Measurements from ENCODE around the gene ACTG2. TPM values are rescaled to one million over a fixed set of nuclear protein-coding genes. Genes with fewer than 3 reads are reported as not detected.
"Not testable (repeated sequence)": the region's sequence is repeated elsewhere in the genome, so short reads cannot be mapped to it uniquely, and the experiment has no call there.

The ACTG2 gene
- total RNA-seq (2014; rRNA removed; shearing (Covaris generic)), result 2.0 and 2.9 TPM in 2 replicates

DNA sequence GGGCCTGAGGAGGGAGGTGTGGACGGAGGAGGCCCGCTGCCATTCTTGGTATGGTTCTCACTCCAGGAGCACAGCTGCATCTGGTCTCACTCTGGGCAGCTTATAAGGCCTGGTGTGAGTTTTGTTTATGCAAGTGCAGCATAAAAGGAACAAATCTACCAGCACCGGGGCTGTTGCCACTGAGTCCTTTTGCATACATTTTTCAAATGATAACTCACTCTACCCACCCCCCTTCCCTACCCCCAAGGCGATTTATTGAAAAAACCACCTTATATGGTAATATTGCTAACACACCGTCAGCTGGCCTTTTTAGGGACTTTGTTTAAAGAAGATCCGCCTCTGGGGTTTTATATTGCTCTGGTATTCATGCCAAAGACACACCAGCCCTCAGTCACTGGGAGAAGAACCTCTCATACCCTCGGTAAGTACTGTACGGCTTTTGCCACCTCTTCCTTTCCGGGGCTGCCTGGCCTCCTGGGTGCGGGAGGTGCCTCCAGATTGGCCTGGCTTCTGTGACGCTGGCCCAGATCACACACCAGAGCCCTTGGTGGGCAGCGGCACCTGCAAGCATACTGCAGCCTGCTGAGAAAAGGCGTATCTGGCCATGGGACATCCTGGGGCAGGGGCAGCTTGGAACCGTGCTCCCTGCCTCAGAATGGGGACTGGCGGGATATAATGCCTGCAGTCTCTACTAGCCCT is at the start of gene ACTG2:
ACTG2 (plus strand) TSS at position 378 of the 699 bp plus-strand sequence. CDS start 8,304 bp downstream, outside the sequence.
- peak; percentile 24 for DNase-seq (ENCODE audit: low read depth)

DNA sequence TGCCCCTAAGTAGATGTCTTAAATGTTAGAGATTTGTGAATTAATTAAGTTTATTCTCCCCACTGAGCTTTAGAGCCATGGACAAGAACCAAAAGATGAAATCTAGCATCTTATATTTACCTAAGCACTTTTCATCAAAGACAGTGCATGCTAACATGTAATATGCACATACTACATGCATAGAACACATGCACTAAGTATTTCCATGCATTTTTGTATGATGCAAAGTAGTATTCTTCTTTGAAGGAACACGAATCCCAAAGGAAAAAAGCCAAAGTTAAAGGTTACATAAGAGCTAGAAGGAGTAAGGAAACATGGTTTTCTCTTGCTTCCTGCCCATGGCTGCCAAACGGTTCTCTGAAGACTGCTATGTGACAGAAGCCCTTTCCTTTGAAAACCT is 48.7 kb upstream of the ACTG2 start:
- DNase-seq (ENCODE audit: low read depth), result no peak

DNA sequence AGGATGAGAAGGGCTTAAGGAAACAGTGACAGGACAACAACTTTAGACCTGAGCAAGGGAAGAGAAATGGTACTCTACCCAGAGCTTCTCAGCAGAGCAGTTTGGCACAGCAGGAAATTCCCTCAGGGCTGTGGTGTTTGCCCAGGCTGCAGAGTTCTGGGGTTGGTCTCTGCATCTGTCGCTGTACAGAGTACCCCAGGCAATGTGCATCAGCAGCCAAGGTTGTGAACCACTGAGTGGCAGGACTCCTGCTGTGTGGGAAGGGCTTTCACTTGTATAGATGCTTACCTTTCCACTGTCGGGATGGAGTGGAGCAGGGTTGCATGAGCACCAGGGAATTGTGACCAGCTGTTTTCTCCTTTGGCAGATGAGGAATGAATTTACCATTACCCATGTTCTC is 42.8 kb upstream of the ACTG2 start:
- no peak for DNase-seq (ENCODE audit: low read depth)

DNA sequence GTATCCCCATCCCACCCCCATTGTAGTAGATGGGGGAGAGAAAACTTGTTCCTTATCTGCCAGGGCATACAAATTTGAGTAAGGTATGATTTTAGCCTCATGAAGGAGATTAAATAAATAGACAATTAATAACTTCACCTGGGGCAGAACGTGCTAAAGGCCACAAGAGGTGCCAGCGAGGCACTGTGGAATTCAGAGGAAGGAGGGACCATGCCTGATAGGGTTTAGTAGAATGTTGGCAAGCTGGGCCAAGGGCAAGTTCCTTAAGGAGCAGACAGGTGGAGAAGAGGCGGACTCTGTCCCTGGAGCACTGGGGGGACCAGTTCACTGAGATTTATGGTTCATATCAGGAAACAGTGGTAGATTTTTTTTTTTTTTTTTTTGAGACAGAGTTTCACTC is 41.5 kb upstream of the ACTG2 start:
- no peak for DNase-seq (ENCODE audit: low read depth)

DNA sequence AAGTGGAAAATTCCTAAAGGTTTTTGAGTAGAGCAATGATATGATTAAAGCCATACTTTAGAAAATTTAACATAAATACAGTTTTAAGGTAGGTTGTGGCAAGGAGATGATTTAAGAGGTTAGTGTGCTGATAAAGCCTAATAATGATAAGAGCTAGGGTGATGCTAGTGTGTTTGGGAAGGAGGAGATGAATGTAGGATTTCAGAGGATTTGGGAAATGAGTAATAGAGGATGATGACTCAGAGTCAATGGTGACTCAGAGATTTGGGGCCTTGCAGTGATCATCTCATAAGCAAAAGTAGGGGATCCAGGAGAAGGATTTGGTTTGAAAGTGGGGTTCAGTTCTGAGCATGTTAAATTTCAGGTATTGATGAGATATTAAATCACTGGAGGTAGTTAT is 40.8 kb upstream of the ACTG2 start:
- DNase-seq (ENCODE audit: low read depth), result peak; percentile 83

DNA sequence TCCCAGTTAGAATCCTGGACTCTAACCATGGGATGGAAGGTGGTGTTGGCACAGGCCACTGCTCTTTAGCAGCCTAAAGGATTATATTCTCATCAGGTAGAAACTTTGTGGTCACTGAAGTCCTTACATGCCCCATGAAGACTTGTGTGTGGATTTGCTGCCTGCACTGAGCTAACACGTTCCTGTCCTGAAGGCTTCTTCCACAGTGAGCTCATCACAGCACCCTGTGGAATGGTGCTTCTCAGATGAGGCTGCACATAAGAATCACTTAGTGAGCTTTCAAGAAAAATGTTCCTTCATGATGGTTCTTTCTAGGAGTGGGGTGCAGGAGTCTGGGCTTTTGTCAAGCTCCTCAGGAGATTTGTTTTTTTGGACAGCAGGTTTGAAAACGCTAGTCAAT is 37.3 kb upstream of the ACTG2 start:
- DNase-seq (ENCODE audit: low read depth), result no peak

DNA sequence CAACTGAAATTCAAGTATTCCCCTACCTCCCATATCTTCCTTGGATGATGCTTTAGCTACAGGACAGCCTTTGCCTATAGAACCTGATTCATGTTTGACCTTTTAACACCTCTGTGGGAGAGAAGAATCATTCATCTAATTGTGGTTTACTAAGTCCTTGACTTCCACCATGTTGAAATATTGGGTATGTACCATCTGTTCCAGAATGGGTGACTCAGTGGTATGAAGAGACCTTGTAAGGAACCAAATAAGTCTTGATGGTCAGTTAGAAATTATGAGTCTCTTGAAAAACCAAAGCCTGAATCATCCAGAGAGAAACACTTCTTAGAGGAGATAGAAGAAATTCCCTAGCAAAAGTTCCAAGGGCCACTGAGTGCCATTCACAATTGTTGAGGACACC is 36.6 kb upstream of the ACTG2 start:
- peak; percentile 91 for DNase-seq (ENCODE audit: low read depth)

DNA sequence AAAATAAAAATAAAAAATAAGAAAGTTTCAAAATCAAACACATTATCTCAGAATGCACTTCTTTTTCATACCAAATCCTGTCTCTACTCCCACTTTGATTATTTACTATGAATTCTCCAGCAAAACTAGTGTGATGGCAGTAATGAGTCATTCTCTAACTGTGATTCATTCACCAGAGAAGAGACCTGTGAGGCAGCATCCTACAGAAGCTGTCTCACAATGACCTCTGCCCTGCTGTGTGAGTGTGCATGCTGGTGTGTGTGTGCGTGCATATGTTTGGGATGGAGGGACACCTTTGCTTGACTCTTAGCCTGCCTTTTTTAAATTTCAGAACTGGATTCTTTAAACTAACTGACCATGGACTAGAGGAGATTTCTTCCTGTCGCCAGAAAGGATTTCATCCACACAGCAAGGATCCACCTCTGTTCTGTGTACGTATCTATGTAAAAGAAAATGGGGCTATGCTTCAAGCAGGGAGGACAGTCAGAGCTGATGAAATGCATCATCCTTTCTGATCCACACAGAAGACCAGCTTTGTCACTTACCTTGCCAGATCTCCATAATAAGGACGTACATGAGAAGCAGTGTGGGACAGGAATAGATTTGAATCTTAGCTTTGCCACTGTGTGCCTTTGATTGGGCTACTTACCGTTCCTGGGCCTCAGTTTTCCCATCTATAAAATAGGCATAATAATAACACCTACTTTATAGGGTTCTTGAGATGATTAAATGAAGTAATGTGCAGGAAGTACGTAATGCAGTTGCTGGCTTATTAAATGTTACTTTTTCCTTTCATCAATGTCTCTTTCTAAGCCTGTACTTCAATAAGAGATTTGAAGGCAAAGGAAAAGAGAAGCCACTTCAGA is 32.9 kb upstream of the ACTG2 start:
- peak; percentile 89 for DNase-seq (ENCODE audit: low read depth)

DNA sequence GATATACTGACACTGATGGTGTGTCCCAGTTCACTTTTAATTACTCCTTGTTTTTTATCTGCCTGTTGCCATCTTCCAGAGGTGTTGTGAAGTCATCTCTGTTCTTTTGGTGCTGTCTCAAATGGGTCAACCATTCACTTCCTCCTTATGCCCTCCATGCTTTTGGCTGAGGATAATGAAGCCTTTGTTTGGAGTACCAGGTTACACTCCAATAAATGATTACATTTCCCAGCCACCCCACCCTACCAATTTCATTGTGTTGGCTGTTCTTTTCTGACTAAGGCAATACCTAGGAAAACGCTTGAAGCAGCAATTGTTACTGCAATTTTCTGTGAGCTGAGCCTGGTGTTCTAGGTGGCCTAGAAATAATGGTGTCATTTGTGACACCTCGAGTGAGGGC is 29.8 kb upstream of the ACTG2 start:
- no peak for DNase-seq (ENCODE audit: low read depth)

DNA sequence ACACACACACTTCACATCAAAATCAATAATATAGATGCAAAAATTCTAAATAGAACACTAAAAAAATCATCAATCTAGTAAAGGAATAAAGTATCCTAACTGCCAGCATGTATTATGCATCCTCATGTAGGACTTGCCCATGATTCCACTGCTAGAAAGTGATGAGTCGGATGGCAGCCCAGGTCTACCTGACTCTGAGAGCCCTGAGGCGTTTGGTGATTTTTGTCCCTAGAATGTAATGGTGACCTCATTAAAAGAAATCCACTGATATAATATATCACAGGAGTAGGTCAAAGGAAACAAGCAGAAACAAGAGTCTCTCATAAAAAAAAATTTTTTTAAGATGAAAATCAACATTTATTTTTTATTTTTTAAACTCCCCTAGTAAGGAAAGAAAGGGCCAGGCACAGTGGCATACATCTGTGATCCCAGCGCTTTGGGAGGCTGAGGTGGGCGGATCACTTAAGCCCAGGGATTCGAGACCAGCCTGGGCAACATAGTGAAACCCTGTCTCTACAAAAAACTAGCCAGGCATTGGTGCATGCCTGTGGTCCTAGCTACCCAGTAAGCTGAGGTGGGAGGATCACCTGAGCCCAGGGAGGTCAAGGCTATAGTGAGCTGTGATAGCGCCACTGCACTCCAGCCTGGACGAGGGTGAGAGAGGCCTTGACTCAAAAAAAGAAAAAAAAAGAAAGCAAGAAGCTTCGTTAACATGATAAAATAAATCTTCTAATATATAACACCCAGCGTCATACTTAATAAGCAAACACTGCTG is 24.4 kb upstream of the ACTG2 start:
- DNase-seq (ENCODE audit: low read depth), result no peak

DNA sequence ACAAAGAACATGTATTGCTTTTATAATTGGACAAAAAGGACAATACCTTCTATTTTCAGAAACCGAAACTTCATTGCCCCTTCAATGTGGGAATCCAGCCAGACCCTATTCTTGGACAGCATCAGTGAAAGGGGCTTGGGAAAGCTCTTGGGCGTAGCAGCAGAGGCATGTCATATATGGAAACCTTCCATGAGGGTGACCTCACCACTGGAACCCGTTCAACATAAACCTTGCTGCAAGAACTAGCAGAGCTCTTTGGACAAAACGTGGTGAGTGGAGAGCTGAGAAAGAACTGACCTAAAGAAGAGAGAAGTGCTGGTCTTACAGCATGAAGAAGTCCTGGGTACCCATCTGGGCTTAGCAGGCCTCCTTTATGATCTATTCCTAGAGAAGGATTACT is 22.7 kb upstream of the ACTG2 start:
- peak; percentile 64 for DNase-seq (ENCODE audit: low read depth)

DNA sequence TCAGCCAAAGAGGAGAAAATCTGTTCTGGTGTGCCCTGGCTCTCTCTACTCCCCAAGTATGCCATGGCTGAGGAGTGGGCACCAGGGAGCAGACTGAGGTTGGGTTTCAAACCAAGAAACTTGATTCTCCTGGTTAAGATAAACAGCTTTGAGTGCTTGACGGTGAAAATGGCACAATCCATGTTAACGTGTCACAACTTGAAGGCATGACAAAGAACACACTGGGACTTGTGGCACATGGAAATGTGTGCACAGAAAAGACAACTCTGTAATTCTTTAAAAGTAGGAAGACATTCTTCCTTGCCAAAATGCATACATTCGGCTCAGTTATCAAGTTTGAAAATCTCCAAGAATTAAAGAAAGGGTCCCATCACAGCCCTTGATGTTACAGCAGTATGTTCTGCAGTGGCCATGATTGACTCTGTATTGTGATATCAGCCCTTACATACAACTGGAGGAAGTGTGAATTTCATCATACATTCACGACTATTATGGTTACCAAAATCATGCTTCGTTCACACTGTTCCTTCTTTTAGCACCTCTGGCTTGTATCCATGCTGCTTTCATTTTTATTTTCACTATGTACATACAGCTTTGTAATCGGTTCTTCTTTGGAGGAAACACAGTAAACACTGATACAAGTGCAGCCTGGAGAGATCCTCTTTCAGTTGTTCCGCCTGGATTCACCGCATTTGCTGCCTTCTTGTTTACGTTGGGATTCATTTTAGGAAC is 15.6 kb upstream of the ACTG2 start:
- DNase-seq (ENCODE audit: low read depth), result no peak

DNA sequence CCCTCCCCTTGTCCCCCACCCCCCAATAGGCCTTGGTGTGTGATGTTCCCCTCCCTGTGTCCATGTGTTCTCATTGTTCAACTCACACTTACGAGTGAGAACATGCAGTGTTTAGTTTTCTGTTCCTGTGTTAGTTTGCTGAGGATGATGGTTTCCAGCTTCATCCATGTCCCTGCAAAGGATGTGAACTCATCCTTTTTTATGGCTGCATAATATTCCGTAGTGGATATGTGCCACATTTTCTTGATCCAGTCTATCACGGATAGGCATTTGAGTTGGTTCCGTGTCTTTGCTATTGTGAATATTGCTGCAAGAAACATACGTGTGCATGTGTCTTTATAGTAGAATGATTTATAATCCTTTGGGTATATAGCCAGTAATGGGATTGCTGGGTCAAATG is 14.8 kb upstream of the ACTG2 start:
- not testable (repeated sequence) for DNase-seq (ENCODE audit: low read depth)

DNA sequence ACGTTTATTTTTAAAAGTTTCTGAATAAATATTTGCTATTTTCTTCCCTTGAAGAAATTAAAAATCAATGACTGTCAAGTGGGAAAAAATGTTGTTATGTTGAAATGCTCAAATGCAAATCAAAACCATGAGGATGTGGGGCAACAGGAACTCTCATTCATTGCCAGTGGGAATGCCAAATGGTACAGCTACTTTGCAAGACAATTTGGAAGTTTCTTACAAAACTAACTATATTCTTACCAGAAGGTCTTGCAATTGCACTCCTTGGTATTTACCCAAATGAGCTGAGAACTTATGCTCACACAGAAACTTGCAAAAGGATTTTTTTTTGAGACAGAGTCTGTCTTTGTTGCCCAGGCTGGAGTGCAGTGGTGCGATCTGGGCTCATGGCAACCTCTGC is 7.4 kb upstream of the ACTG2 start:
- no peak for DNase-seq (ENCODE audit: low read depth)

DNA sequence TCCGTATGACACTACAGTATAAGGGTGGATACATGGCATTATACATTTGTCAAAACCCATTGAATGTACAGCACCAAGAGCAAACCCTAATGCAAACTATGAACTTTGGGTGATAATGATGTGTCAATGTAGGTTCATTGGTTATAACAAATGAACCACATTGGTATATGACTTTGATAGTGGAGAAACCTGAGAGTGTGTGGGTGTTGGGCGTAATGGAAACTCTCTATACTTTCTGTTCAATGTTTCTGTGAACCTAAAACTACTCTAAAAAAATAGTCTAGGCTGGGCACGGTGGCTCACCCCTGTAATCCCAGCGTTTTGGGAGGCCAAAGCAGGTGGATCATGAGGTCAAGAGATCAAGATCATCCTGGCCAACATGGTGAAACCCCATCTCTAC is 6.5 kb upstream of the ACTG2 start:
- DNase-seq (ENCODE audit: low read depth), result no peak

DNA sequence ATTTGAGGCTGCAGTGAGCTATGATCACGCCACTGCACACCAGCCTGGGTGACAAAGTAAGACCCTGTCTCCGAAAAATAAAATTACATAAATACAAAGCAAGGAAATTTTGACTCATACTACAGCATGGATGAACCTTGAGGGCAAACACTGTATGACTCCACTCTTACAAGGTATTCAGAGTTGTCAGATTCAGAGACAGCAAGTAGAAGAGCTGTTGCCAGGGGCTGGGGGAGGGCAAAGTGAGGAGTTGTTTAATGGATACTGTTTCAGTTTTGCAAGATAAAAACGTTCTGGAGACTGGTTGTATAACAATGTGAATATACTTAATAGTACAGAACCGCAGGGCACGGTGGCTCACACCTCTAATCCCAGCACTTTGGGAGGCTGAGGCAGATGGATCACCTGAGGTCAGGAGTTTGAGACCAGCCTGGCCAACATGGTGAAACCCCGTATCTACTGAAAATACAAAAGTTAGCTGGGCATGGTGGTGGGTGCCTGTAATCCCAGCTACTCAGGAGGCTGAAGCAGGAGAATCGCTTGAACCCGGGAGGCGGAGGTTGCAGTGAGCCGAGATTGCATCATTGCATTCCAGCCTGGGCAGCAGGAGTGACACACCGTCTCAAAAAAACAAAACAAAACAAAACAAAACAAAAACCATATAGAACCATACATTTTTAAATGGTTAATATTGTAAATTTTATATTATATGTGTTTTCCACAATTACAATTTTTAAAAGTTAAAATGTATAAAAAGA is 5.0 kb upstream of the ACTG2 start:
- DNase-seq (ENCODE audit: low read depth), result peak; percentile 30

DNA sequence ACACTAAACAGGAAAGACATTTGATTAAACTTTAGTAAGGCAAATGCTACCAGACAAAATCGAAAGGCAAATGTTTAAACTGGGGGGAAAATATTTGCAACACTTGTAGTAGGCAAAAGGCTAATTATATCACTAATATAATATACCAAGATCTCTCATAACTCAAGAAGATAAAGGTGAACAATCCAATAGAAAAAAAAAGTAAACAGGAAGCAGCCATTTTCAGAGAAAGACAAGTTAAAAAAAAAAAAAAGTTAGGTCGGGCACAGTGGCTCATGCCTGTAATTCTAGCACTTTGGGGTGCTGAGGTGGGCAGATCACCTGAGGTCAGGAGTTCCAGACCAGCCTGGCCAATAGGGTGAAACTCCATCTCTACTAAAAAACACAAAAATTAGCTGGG is 4.4 kb upstream of the ACTG2 start:
- no peak for DNase-seq (ENCODE audit: low read depth)

DNA sequence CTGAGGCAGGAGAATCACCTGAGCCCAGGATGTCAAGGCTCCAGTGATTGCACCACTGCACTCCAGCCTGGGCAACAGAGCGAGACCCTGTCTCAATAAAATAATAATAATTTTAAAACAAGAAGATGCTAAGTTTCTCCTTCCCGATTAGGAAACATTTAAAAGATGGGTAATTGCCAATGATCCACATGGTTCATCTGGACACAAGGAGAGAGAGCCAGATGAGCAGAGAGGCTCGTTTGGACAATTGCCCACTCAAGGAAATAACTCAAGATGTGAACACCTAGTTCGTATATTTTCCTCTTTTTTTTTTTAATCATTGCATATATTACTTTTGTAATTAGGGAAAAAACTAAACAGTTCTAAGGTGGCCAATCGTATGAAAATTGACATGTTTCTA is 3.6 kb upstream of the ACTG2 start:
- no peak for DNase-seq (ENCODE audit: low read depth)

DNA sequence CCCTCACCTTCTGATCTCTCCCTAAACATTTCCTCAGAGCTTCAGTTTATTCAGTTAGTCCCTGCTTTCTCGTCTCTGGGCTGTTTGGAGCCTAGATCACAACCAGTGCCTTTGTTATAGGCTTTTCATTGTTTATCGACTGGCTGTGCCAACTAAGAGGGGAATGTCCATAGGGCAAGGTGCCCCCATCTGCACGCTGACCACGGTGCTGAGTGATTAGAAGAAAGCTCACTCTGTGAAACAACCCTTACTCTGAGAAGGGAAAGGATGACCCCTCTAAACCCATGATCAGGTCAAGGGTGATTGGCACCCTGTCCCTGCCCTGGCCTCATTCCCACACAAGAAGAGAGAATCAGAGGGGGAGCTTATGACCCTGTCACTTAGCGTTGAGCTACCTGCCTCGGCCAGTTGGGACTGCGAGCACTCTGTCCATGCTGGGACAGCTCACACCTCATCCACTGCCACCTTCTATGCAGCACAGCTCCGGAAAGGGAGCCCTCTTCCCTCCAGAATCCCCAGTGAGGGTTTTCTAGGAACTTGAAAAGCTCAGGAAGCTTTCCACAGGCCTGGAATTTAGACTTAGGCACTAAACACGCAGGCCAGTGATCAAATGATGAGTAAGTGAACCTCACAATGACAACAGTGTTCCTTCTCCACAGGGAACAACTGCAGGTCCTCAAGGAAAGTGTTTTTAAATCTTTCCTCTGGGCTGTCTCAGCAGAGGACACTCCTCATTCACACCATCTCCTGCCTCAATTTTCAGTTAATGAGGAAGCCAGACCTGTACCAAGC is 2.3 kb upstream of the ACTG2 start:
- DNase-seq (ENCODE audit: low read depth), result peak; percentile 39

DNA sequence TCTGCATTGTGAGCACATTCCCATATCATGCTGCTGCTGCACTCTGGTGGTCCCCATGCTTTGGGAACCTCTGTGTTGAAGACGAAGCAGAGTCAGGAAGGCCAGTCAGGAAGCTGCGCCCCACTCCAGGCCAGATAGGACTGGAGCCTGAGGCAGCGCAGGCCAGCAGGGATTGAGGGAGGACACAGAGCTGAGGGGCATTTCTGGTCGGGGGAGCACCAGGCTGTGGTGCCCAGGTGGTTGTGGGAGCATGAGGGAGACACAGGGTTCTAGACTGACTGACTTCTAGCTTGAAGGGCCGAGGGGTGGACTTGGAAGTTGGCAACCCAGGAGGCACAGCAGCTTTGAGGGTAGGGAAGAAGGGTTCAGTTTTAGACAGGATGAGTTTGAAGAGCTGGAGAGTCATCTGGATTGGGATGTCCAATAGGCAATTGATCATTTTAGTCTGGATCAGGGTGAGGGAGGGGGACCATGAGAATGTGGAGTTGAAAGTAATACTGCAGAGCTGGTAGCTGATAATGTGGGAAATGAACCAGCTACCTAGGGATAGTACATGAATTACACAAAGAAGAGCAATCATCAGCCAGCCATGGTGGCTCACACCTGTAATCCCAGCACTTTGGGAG is 1.4 kb upstream of the ACTG2 start:
- DNase-seq (ENCODE audit: low read depth), result no peak

All from RPMI7951 (cell line).